Measurements from ENCODE around the gene CUL5. TPM values are rescaled to one million over a fixed set of nuclear protein-coding genes. Genes with fewer than 3 reads are reported as not detected.
A peak's percentile ranks its signal among the peaks of the same experiment; 100 is the strongest.

CUL5 gene
- polyA plus RNA-seq (ENCODE audit: insufficient read length in 4 of 4), result 10 to 100 TPM; 41.1 to 47.8 (median 44.1) TPM

DNA sequence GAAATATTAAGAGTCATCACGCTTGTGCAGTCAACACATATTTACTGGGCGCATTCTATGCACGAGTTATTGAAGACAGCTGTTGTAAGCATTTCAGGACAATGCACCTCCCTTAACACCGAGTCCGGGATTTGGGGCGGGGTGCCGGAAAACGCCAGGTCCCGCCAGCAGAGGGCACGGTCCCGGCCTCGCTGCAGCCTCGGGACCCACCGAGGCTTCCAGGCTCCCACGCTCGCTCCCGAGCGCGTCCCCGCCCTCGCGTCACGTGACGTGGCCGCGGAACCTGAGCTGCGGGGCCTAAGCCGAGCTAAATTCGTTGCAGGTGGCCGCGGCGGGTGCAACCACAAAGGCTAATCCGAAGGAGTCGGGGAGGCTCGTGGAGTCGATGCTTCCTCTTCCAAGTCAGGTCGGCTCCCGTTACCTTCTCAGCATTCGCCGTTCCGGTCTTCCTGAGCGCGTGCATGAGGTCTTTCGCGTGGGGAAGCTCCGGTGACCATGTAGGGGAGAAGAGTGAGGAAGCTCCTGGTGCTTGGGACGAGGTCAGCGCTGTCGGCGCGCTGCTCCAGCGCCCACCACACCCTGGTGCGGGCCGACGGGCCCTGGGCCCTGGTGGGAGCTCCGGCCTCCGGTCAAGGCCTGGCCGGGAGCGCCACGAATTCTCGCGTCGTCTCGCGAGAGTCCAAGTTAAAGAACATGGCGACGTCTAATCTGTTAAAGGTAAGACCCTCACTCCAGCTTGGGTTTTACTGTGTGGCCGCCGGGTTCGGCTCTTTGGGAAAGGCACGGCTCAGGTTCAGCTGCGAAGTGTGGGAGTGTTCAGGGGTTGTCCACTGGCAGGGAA, at the start of gene CUL5:
TSS of gene CUL5 (plus strand) at position 243 of the 841 bp plus-strand sequence. CDS start at position 694, 451 bp downstream.
- DNase-seq (ENCODE audit: low read depth in 4 of 4, low spot score in 2 of 4), result peak; percentile 85 to 95 (median 90)

DNA sequence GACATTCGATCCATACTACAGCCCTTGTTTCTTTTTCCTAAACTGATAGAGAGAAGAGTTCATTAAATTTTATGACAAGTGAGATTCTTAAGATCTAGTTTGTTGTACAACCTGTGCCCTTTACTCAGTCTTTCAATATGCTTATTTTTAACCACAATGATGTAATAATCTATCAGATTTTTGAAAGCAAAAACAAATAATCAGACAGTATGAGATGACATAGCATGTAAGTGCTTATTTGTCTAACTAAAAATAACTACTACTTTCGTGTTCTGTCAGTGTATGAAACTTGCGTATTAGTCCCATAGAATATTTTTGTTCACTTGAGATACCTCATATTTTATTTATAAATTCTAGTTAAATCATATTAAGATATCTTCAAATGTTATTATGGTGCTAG, 47.2 kb upstream of the CUL5 start:
- DNase-seq (ENCODE audit: low read depth in 4 of 4, low spot score in 2 of 4), result no peak

DNA sequence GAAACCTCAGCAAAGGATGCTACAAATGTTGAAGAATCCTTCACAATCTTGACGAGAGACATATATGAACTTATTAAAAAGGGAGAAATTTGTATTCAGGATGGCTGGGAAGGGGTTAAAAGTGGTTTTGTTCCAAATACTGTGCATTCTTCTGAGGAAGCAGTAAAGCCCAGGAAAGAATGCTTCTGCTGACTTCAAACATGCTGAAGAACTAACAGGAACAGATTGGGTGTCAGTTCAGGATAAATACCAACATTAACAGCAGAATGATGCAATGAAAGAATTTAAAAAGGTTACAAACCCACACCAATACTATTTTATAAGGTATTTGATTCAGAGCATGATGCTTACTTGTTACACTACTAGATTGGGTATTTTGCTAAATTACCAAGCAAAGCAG, 46.5 kb upstream of the CUL5 start:
- no peak for DNase-seq (ENCODE audit: low read depth in 4 of 4, low spot score in 2 of 4)

- DNase-seq (ENCODE audit: low read depth in 4 of 4, low spot score in 2 of 4), result no peak
Observed at GRCh38 chr11:107963091-107963490, 45.6 kb upstream of the CUL5 start.

GRCh38 chr11:107969219-107969618, 39.5 kb upstream of the CUL5 start:
- no peak for DNase-seq (ENCODE audit: low read depth in 4 of 4, low spot score in 2 of 4)

DNA sequence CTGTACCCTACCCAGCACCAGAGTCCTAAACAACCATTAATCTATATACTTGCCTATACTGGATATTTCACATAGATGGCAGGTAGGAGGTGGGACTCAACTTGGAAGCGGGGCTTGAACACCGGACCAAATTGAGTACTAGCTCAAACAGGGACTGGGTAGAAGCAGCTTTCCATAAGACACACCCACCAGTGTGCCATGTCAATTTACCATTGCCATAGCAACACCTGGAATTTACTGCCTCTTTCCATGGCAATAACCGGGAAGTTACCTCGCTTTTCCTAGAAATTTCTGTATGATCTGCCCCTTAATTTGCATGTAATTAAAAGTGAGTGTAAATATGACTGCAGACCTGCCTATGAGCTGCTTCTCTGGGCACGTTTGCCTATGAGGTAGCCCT, 38.6 kb upstream of the CUL5 start:
- no peak for DNase-seq (ENCODE audit: low read depth in 4 of 4, low spot score in 2 of 4)

DNA sequence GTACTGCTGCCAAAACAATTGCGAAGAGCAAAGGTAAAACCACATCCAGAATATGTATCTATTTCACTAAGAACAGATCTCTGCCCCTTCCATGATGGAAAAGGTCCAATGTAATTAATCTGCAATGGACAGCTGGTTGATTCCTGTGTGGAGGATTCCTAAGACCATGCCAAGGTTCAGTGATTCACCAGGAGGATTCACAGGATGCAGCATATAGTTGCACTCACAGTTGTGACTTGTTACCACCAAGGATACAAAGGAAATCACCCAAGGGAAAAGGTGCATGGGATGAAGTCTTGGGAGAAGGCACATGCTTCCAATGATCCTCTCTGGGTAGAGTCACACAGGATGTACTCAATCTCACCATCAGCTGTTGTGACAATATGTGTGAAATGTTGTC, 35.1 kb upstream of the CUL5 start:
- DNase-seq (ENCODE audit: low read depth in 4 of 4, low spot score in 2 of 4), result no peak

GRCh38 chr11:107988397-107989158, 20.1 kb upstream of the CUL5 start:
- no peak for DNase-seq (ENCODE audit: low read depth in 4 of 4, low spot score in 2 of 4)

- no peak for DNase-seq (ENCODE audit: low read depth in 4 of 4, low spot score in 2 of 4)
Observed at GRCh38 chr11:107991868-107992414, 16.8 kb upstream of the CUL5 start.

DNA sequence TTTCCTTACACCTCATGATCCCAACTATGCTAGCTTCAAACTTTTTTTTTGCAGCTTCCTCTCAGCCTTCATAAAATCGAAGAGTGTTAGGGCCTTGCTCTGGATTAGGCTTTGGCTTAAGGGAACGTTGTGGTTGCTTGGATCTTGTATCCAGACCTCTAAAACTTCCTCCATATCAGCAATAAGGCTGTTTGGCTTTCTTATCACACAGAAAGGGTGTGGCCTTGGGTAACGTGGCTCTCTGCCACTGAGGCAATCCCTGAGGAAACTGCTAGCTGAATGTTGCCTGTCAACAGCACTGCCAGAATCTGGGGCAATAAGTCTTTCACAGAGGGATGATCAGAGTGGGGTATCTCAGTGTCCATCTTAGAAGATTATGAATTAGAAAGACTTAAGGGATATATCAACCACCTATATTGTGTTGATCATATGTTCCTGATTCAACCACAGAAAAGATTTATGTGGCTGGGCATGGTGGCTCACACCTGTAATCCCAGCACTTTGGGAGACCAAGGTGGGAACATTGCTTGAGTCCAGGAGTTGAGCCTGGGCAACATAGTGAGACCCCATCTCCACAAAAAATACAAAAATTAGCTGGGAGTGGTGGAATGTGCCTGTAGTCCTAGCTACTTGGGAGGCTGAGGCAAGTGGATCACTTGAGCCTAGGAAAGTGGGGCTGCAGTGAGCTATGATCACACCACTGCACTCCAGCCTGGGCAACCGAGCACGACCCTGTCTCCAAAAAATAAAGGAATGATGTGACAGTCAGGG, 12.5 kb upstream of the CUL5 start:
- DNase-seq (ENCODE audit: low read depth in 4 of 4, low spot score in 2 of 4), result no peak

- no peak for DNase-seq (ENCODE audit: low read depth in 4 of 4, low spot score in 2 of 4)
Observed at GRCh38 chr11:107998761-107999160, 9.9 kb upstream of the CUL5 start.

DNA sequence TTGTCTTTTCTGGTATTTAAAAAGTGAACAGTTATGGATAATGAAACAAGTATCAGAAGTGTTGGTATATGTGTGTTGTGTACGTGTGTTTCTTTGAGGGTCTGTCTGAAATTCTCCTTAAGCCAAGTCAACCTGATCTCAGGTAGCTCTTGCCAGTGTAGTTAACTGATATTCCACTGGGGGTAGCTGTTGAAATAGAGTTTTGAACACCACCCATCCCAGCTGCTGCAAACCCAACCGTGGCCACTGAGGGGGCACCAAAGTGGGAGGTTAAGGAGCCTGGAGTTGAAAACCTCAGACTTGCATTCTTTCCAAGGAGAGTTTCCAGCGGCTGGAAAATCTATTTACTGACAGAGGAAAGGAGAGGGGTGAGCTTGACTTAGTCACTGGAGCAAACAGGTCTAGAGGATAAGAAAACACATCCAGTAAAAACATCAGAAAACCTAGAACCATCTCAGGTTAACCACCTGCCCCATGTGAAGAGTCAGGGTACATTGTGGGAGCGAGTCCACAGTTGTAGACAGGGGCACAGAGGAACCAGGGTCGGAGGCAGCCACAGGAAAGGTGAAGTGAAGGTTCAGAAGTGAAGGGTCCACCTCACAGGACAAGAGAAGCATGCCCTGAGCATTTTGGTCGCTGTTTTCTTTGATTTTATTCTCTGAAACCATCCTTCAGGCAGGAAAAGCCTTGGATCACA, 8.8 kb upstream of the CUL5 start:
- DNase-seq (ENCODE audit: low read depth in 4 of 4, low spot score in 2 of 4), result peak in 2 of 4 donors; percentile 13 to 27

DNA sequence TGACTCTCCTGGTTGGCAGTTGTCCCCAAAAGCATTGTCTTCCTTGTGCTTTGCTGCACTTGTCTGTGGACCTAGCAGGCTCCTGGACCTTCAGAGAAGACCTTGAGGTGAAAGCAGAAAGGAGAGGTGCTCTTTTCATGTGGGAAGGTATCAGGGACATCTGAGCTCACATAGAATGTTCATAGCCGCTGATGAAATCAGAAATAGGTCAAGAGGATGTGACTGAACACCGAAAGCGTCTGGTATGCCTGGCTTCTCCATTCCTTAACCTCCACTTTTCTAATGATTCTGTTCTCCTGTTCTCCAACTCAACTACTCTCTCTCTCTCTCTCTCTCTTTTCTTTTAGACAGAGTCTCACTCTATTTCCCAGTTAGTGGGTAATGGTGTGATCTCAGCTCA, 6.2 kb upstream of the CUL5 start:
- no peak for DNase-seq (ENCODE audit: low read depth in 4 of 4, low spot score in 2 of 4)

DNA sequence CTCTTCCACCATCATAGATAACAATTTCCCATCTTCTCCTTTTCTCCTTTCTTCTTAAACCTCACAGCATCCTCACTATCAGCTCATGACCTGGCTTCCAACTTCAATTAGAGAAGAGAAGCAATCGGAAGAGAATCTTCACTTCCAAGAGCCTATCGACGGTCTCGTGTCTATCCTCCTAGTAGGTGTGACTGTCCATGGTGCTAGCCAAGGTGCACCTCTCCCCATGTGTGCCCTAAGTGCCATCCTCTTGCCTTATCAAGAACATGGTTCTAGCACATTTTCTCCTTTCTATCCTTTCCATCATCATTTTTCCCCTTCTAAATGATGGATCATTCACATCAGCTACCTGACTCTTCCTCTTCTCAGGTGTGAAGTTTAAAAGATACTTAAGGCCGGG, 5.1 kb upstream of the CUL5 start:
- no peak for DNase-seq (ENCODE audit: low read depth in 4 of 4, low spot score in 2 of 4)

- DNase-seq (ENCODE audit: low read depth in 4 of 4, low spot score in 2 of 4), result no peak
Observed at GRCh38 chr11:108007819-108008218, 879 bp upstream of the CUL5 start.

DNA sequence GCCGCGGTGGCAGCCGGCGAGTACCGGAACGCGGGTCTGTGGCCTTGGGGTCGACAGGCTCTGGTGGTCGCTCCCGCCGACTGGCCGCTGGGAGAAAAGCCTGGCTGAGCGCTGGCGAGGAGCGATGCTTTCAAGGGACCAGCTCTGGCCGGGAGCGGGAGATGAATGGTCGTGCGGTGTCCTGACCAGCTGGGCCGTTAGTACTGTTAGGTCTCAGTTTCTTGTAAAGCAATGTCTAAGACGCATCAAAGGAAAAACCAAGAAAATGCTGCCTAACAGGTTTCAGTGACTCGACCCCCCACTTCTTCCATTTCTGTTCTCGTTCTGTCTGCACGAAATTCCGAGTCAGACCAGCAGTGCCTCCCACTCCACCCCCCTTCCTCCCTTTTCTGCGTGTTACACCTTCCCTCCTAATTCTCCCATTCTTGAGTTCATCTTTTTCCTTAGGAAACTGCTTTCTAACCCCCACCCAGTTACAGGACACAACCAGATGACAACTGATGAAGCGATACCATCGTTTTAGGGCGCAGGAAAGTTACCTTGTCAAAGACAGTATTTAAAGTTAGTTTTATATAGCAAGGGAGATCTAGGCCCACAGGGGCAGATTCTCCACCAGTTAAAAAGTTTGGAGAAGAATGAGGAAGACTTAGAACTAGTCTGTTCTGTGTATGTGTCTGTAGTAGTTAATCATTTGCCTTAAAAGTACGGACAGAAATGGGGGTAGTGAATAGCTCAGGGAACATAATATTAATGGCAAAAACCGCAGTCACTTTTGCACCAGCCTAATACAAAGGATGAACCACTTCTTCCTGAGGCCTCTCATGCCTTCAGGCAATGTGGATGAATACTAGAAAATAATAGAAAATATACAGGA, 1.0 kb downstream of the CUL5 start:
- DNase-seq (ENCODE audit: low read depth in 4 of 4, low spot score in 2 of 4), result peak in 2 of 4 donors; percentile 0 to 37

DNA sequence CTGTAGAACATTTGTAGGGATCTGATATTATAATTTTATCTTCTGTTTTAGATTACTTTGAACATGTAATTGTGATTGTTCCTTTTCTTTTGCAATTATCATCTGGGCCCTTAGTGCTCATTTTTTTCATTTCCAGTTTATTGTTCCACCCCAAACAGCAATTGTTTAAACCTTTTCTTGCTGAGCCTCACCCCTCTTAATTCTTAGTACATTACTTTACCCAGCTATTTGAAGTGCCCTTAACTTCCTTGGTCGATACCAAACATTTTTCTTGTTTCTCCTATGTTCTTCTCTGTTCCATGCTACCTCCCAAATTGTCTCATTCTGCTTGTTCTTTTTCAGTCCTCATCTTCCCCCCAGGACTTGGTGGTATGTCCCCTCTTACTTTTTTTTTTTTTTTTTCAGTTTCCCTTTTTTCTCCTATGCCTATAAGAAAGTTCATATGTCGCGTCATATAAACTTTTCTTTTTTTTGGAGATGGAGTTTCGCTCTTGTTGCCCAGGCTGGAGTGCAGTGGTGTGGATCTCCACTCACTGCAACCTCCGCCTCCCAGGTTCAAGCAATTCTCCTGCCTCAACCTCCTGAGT, 3.5 kb downstream of the CUL5 start:
- no peak for DNase-seq (ENCODE audit: low read depth in 4 of 4, low spot score in 2 of 4)

GRCh38 chr11:108016647-108017046, 7.9 kb downstream of the CUL5 start:
- DNase-seq (ENCODE audit: low read depth in 4 of 4, low spot score in 2 of 4), result no peak

DNA sequence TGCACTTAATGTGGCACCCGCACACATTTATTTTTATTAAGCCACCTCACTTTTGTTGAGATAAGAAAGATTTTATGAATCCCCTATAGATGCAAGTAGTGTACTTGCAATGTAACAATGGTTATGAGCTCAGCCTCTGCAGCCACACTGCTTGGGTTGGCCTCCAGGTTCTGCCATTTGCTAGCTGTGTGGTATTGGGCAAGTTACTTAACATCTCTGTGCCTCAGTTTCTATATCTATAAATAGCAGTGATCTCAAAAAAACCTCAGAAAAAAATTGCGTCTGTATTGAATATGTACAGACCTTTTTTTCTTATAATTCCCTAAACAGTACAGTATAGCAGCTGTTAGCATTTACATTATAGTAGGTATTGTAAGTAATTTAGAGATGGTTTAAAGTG, 10.0 kb downstream of the CUL5 start:
- no peak for DNase-seq (ENCODE audit: low read depth in 4 of 4, low spot score in 2 of 4)

Data from left renal cortex interstitium (tissue), 4 donors.